Heart right ventricle (tissue), 16 donors: ENCODE data around the gene NSMCE1. TPM values are rescaled to one million over a fixed set of nuclear protein-coding genes. Genes with fewer than 3 reads are reported as not detected.

Experiments
- ATAC-seq, 8 donors: fragments of 200-7000 bp; cut with Tn5 transposase; one replicate each; pipeline ENCODE4 v1.9.1; 2020; ENCODE audit warnings: mild to moderate bottlenecking in 8 of 8, moderate library complexity in 8 of 8, moderate number of reproducible peaks in 1 of 8
- DNase-seq, 2 donors: peaks; one replicate each; pipeline ENCODE4 v3.0.0-alpha.2; 2020
- H3K27ac ChIP-seq, 10 donors: fragments of 200-600 bp; sonication (generic) in 2 of 10; one replicate each; pipeline versions ENCODE4 v1.5.0 to v1.8.0; 2020 to 2022; ENCODE audit warnings: mild to moderate bottlenecking in 3 of 10
- H3K27me3 ChIP-seq, 7 donors: fragments of 200-600 bp; one replicate each; pipeline ENCODE4 v1.8.0; 2021 to 2022; ENCODE audit warnings: mild to moderate bottlenecking in 2 of 7
- H3K36me3 ChIP-seq, 9 donors: fragments of 200-600 bp; sonication (generic) in 1 of 9; one replicate each; pipeline versions ENCODE4 v1.5.0 to v1.8.0; 2020 to 2022; ENCODE audit warnings: mild to moderate bottlenecking in 2 of 9
- H3K4me1 ChIP-seq, 9 donors: fragments of 200-600 bp; sonication (generic) in 1 of 9; one replicate each; pipeline versions ENCODE4 v1.5.0 to v1.8.0; 2020 to 2022; ENCODE audit warnings: mild to moderate bottlenecking in 4 of 9
- H3K4me3 ChIP-seq, 10 donors: fragments of 200-600 bp; sonication (generic) in 2 of 10; one replicate each; pipeline versions ENCODE4 v1.5.0 to v1.8.0; 2020 to 2022; ENCODE audit warnings: mild to moderate bottlenecking in 7 of 10, moderate library complexity in 2 of 10
- H3K9me3 ChIP-seq, 11 donors: fragments of 200-600 bp in 10 of 11; sonication (generic) in 2 of 11; one replicate each; pipeline versions ENCODE4 v1.5.0 to v1.8.0; 2013 to 2022; ENCODE audit warnings: mild to moderate bottlenecking in 2 of 11, control low read depth in 1 of 11, moderate library complexity in 1 of 11
- CTCF ChIP-seq, 9 donors: fragments of 200-600 bp; sonication (generic) in 2 of 9; IDR thresholded peaks; one replicate each; pipeline versions ENCODE4 v1.5.0 to v1.8.0; 2021 to 2022; ENCODE audit warnings: antibody characterized with exemption in 9 of 9, mild to moderate bottlenecking in 5 of 9, moderate library complexity in 1 of 9
- WGBS, 2 donors: extraction: QIAGEN DNeasy Blood & Tissue Kit; methylation state at CpG; one replicate each; pipeline ENCODE4 v1.1.7; 2013; ENCODE audit warnings: inconsistent platforms in 1 of 2; 5-methylcytosine and 5-hydroxymethylcytosine counted together
- intact Hi-C, 10 donors: fragments of 100-400 bp; cut with DNase I; formaldehyde crosslinking; loops; one replicate each; pipeline versions ENCODE4 v1.11.1 to v1.14.2; 2022
- polyA plus RNA-seq, 2 donors: library from polyadenylated mRNA; stranded (reverse); fragments of 200-250 nt; gene quantifications; one replicate each; pipeline ENCODE4 v1.2.3, GENCODE V29; 2013
- total RNA-seq, 10 donors: library from RNA; stranded (reverse); fragmentation: NEBNext Ultra II Directional in 3 of 10; extraction: Animal tissue kit (Norgen Biotek cat#: 25700) in 3 of 10; gene quantifications; one replicate each; pipeline versions ENCODE4 v1.2.1 to v1.2.4, GENCODE V29; 2021 to 2023
- donor health status: Arrhythmogenic right ventricular cardiomyopathy.
- donor health status: ischemic (EF 13 %, LVEDD 7.1; RV severe dilation, severe dysfunction).
- donor health status: healthy with polysubstance abuse.
- donor health status: DM: no; HTN: yes; CAD: no.
- donor health status: DM: no; HTN: no; CAD: no.
- donor health status: ischemic (EF 25% LVEDD 6.9; RV normal size, moderate dysfunction).
- donor health status: ischemic (EF 25% LVEDD 5.7; RV mildly dilated, moderate dysfunction).
- donor health status: healthy.
- donor health status: DM: yes; HTN: yes; CAD: no.
- donor health status: Ischemic cardiomyopathy.
- donor health status: ischemic (EF 35%, LVEDD 5.7; RV mildly dilated, moderate dysfunction).
- donor health status: nonischemic (EF 11% LVEDD 7.7; RV severe dilation, severe dysfunction).
- donor health status: DM: yes; HTN: yes; CAD: no.
- donor health status: PGD.
- donor health status: ischemic (EF 29% LVEDD 5.4; RV normal size, mild dysfunction).
- donor health status: nonischemic (EF 23%, LVEDD 6.1; RV moderate dilation, normal function).

Gene NSMCE1
- total and polyA plus RNA-seq, 12 donors: 33.5 to 57.1 (median 38.1) TPM

GRCh38 chr16:27301236-27301861 is 32.8 kb upstream of the NSMCE1 start:
- 94 to 95% methylated on average over 3 of the region's 3 CpGs for WGBS, 2 donors
- H3K4me1 ChIP-seq: peaks cover 0 to 29% (median 0%) of the 10 kb centered on the region in 9 donors
- H3K27ac ChIP-seq: no peak overlapping the region
- ATAC-seq (no peak), DNase-seq (no peak)
- intact Hi-C loops: loop anchor here in 1 of 10 donors (10.0 kb wide), 1 partner anchor 53 kb away; no protein-coding TSS in a partner anchor
- H3K27me3 ChIP-seq: no peaks in the 10 kb centered on the region
- no peaks in the 10 kb centered on the region for H3K36me3 ChIP-seq
- no peaks in the 10 kb centered on the region for H3K9me3 ChIP-seq
- no peak for TF ChIP-seq CTCF (IDR thresholded peaks at IDR 0.05)
- H3K4me3 ChIP-seq: no peak overlapping the region

GRCh38 chr16:27298132-27298531 is 29.6 kb upstream of the NSMCE1 start:
- intact Hi-C loops: no loop called here
- TF ChIP-seq CTCF (IDR thresholded peaks at IDR 0.05): no peak
- Histone ChIP-seq H3K9me3 (no peaks in the 10 kb centered on the region), H3K27me3 (no peaks in the 10 kb centered on the region), H3K4me1 (peaks cover 0 to 9% (median 0%) of the 10 kb centered on the region in 9 donors), H3K36me3 (no peaks in the 10 kb centered on the region), H3K27ac (no peak overlapping the region), H3K4me3 (no peak overlapping the region)
- no peak for ATAC-seq
- DNase-seq: no peak
- 97 to 98% methylated on average over 5 of the region's 5 CpGs for WGBS, 2 donors

- ATAC-seq (no peak), DNase-seq (no peak)
- H3K4me1 ChIP-seq: no peaks in the 10 kb centered on the region
- TF ChIP-seq CTCF (IDR thresholded peaks at IDR 0.05): no peak
- no peaks in the 10 kb centered on the region for H3K27me3 ChIP-seq
- 61 to 64% methylated on average over 5 of the region's 5 CpGs for WGBS, 2 donors
- no peak overlapping the region for H3K4me3 ChIP-seq
- H3K27ac ChIP-seq: no peak overlapping the region
- intact Hi-C loops: no loop called here
- no peaks in the 10 kb centered on the region for H3K9me3 ChIP-seq
- H3K36me3 ChIP-seq: no peaks in the 10 kb centered on the region
These were observed 24.8 kb upstream of the NSMCE1 start for GRCh38 chr16:27293343-27293742.

- Histone ChIP-seq H3K4me1 (peaks cover 0 to 15% (median 3%) of the 10 kb centered on the region in 9 donors), H3K36me3 (no peaks in the 10 kb centered on the region), H3K9me3 (no peaks in the 10 kb centered on the region), H3K27me3 (no peaks in the 10 kb centered on the region), H3K27ac (no peak overlapping the region), H3K4me3 (no peak overlapping the region)
- no peak for DNase-seq
- no peak for TF ChIP-seq CTCF (IDR thresholded peaks at IDR 0.05)
- intact Hi-C loops: no loop called here
- ATAC-seq: no peak
- WGBS, 2 donors: 88 to 89% methylated on average over 4 of the region's 4 CpGs
These were observed 23.2 kb upstream of the NSMCE1 start for GRCh38 chr16:27291722-27292240.
